OCI-M1 (cell line): ENCODE measurements around the gene COL25A1.
"Not testable (repeated sequence)": the region's sequence is repeated elsewhere in the genome, so short reads cannot be mapped to it uniquely, and the experiment has no call there.

Experiments
- DNase-seq: peaks from one replicate; lab custom pipeline; 2025; lab: John Stamatoyannopoulos, UW

COL25A1 gene

GRCh38 chr4:109010521-109010920 lies 291.9 kb downstream of the COL25A1 start:
- no peak for DNase-seq

DNA sequence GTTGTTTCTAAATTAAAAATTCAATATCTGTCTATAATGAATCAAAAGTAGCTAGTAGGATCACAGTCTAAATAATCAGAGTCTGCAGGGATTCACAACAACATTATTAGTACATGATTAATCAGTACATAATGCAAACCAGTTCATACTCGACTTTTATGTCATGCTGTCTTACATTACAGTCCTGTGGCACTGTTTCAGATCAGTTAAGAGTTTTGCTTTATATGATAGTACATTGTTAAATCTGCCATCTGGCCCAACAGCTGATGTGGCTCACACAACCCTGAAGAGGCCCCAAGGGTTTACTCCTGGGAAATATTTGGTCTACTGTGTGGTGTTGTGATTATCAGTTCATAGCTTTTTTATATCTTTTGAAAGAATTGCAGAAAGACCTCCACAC lies 292.5 kb downstream of the COL25A1 start:
- peak; percentile 52 for DNase-seq

DNA sequence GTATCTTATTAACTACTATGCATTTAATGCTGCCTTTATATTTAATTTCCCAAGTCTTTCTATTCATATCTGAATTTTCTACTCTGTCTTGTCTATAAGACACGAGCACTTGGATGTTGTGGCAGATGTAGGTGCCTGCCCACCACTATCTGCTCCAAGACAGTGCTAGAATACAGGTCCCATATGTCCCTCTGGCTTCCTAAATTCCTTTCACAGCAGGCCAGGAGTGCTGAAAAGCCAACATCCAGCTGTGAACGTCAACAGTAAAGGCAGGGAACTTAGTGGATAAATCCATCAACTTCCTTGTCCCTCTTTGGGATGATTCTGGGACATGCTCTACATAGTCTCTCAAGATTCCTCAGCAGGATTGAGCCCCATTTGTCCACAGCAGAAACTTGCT lies 294.5 kb downstream of the COL25A1 start:
- no peak for DNase-seq

DNA sequence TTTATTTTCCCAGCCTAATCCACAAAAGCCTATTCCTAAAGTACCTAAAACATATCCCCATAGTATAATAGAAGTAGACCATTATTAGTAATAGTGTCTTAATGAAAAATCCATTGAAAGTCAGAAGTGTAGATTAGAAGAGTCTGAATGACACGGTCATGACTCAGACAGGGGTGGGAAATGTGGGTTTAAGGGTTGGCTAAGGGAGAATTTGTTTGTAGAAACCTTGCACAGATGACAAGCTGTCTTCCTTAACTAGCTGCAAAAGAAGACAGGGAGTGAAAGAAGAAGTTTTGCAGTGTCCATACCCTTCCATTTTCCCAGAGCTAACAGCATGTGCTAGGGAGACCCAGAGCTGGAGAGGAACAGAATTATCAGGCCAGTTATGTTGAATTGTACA lies 296.9 kb downstream of the COL25A1 start:
- peak; percentile 68 for DNase-seq

DNA sequence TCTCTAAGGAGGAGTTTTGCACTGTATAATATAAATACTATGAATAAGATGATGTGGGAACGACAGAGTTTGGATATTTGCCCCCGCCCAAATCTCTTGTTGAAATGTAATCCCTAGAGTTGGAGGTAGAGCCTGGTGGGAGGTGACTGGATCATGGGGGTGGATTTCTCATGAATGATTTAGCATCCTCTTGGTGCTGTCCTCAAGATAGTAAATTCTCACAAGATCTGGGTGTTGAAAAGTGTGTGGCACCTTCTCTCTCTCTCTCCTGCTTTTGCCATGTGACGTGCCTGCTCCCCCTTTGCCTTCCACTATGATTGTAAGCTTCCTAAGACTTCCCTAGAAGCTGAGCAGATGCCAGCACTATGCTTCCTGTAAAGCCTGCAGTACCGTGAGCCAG lies 298.0 kb downstream of the COL25A1 start:
- DNase-seq: no peak

- no peak for DNase-seq
These were observed 298.5 kb downstream of the COL25A1 start for GRCh38 chr4:109003964-109004363.

GRCh38 chr4:108991551-108992328 lies 310.7 kb downstream of the COL25A1 start:
- no peak for DNase-seq

GRCh38 chr4:108988464-108989195 lies 313.8 kb downstream of the COL25A1 start:
- DNase-seq: no peak

GRCh38 chr4:108984495-108984894 lies 318.0 kb downstream of the COL25A1 start:
- not testable (repeated sequence) for DNase-seq

- DNase-seq: no peak
These were observed 319.9 kb downstream of the COL25A1 start for GRCh38 chr4:108982402-108983185.

DNA sequence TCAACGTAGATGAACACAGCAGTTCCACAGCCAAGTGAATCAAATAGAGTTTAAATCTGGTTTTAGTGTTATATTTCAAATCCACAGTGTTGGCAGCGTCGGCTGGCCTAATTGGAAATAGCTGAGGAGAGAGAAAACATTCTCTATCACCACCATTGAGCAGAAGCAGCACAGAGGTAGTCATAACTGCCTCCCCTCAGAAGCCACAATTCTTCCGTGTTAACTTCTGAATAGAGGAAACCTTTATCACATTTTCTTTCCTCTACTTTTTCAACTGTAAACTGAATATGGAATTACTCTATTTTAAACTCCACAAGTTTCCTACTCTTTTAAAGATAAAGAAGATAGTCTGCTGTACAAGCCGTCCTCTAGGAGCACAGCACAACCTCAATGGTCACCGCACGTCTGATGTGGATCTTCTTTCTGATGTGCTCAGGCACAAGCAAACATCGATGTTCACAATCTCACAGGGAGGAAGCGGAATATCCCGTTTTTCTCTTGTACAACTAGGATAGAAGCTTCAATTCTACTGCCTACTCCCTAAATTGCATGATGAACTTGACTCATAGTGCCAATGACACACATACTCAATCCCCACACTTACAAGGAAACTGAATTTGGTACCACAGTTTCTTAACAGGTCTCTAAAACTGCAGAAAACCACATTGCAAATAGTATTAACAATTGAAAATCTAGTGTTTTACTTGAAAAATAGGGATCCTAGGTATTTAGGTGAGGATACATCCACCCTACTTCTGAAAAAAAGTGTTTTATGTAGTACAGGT lies 321.8 kb downstream of the COL25A1 start:
- peak; percentile 24 for DNase-seq

- DNase-seq: peak; percentile 48
These were observed 322.7 kb downstream of the COL25A1 start for GRCh38 chr4:108979759-108980158.

DNA sequence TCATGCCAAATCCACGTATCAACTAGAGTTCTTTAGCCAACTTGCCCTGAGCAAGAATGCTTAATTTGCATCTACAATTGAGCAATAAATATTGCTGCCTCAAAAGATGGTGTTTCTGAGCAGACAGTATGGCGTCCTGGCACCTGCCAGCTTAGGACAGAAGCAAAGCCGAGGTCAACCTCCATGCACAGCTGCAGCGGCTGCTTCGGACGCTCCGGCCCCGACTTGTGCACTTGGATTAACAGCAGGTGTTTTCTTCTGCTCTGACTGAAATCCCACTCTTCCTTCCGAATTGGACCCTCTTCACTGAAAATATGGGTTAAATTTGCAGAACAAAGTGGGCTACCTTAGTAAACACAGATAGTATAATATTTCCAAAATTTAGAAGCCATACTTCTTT lies 324.4 kb downstream of the COL25A1 start:
- DNase-seq: no peak

- DNase-seq: peak; percentile 95
These were observed 329.7 kb downstream of the COL25A1 start for GRCh38 chr4:108972613-108973283.

DNA sequence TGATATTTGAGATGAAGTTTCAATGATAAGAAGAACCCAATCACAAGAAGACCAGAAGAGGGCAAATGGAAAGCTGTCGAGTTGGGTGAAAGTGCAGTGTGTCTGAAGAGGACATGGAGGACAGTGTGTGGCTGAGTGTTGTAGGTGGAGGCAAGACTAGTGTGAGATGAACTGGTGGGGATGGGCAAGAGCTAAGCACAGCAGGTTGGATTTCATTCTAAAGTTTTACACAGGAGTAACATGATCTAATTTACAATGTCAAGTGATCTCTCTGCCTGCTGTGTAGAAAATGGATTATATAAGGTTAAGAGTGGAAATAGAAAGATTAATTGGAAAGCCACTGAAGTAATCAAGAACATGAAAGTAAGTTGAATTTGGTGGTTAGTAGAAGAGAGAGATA lies 331.0 kb downstream of the COL25A1 start:
- peak; percentile 58 for DNase-seq

DNA sequence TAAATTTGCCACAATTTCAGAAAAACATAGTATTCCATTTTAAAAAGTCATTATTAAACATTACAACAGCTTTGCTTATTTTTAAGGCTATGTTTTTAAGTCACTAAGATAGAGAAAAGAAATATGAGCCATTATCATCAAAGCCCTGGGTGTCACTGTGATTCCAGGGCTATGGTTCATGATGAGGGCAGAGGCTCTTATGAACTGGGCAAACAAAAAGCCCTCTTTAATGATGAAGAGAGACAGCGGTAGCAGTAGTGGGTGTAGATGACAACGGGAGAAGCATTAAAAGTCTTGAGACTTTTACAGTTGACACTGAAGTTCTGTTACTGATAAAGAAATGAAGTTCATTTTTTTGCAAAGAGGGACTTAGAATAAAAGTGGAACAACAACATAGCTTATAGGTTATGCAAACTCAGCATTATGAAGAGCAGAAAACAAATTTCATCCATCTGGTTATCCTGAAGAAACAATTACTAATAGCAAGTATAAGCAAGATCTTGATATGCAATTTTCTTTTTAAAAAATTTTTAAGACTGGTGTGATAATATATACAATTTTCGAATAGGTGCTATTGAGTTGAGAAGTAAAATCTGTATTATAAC lies 336.9 kb downstream of the COL25A1 start:
- DNase-seq: peak; percentile 34

- no peak for DNase-seq
These were observed 337.4 kb downstream of the COL25A1 start for GRCh38 chr4:108965016-108965415.

DNA sequence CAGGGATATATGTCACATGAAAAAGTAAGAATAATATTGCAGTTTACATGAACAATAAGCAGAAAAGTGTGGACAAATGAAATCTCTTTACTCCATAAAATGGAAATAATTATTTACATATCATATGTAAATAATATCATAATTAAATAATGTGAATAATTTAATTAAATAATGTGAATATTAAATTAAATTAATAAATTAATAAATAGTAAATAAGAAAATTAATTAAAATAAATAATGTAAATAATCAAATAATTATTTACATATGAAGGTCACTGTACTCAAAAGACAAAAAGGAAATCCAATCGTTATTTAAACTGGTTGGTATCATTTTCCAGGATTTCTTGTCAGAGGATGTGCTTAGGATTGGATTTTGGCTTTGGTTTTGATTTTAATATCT lies 338.5 kb downstream of the COL25A1 start:
- DNase-seq: no peak

DNA sequence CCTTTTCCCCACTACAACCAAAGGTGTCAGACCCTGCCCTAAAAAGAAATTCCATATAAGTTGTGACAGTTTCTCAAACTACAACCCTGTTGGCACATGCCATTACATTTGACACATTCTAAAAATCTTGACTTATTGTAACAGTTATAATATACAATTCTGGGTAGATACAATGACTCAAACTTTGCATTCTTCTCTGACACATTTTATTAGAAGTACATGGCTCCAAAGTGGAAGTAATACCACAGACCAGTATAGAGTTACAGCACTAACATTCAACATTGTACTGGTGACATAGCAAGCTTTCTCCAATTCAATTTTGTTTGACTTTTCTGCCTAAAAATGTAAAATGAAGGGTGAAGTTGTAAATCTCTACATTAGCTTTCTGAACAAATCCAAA lies 343.0 kb downstream of the COL25A1 start:
- DNase-seq: peak; percentile 32

GRCh38 chr4:108954880-108955279 lies 347.6 kb downstream of the COL25A1 start:
- peak; percentile 58 for DNase-seq

DNA sequence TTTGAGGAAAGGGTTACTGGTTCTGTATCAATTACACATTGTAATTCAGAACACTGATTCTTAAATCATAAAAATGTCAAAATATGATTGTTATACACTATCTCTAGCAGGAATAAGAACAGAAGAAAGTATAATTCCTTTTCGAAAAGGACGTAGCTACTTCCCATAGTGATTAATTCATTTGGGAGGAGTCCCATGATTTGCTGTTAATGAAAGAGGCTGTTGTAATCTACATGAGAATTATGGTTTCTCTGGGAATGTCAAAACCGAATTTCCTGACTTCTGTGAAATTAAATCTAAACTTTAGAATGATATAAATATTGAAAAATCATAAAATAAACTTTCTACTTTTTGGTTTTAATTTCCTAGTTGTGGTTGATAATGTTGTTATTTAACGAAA lies 348.5 kb downstream of the COL25A1 start:
- no peak for DNase-seq
